C4-2B (cell line): ENCODE data around the gene DAP.

Source experiments
- CTCF ChIP-seq: fragments of 450-650 bp; conservative IDR thresholded peaks from 2 replicates; pipeline ENCODE4 v1.5.1; 2017; ENCODE audit warnings: mild to moderate bottlenecking
- ZFX ChIP-seq: fragments of 450-650 bp; IDR thresholded peaks from 2 replicates; pipeline ENCODE4 v1.6.1; 2017

GRCh38 chr5:10709933-10710332, 51.1 kb downstream of the DAP start:
- TF ChIP-seq CTCF (no peak), ZFX (no peak)
